GM23338 (cell line): ENCODE data around the gene NUP42. TPM values are rescaled to one million over a fixed set of nuclear protein-coding genes. Genes with fewer than 3 reads are reported as not detected.

ENCODE experiments used
- ATAC-seq: fragments of 200-7000 bp; cut with Tn5 transposase; 3 replicates; pipeline ENCODE4 v1.9.1; 2020
- DNase-seq: peaks from one replicate; pipeline ENCODE4 v3.0.0-alpha.2; 2015; ENCODE audit warnings: low spot score
- H2AFZ ChIP-seq: fragments of 200-600 bp; sonication (generic); 2 replicates; pipeline ENCODE4 v1.8.0; 2016; ENCODE audit warnings: antibody characterized with exemption, mild to moderate bottlenecking, moderate library complexity
- H3F3A ChIP-seq: fragments of 200-600 bp; sonication (generic); replicated peaks from 2 replicates; pipeline ENCODE4 v1.8.0; 2017; ENCODE audit warnings: antibody characterized with exemption, mixed run types, low read depth
- H3K27ac ChIP-seq: fragments of 200-600 bp; sonication (generic); 2 replicates; pipeline ENCODE4 v1.6.1; 2016; ENCODE audit warnings: low read depth
- H3K27me3 ChIP-seq: fragments of 200-600 bp; sonication (generic); 2 replicates; pipeline ENCODE4 v1.8.0; 2016; ENCODE audit warnings: mild to moderate bottlenecking, mixed run types, moderate library complexity; ENCODE audit not compliant: insufficient read depth
- H3K36me3 ChIP-seq: fragments of 200-600 bp; sonication (generic); 2 replicates; pipeline ENCODE4 v1.8.0; 2016; ENCODE audit warnings: mild to moderate bottlenecking; ENCODE audit not compliant: insufficient read depth
- H3K4me1 ChIP-seq: fragments of 200-600 bp; sonication (generic); 2 replicates; pipeline ENCODE4 v1.8.0; 2016; ENCODE audit warnings: mild to moderate bottlenecking, moderate library complexity; ENCODE audit not compliant: insufficient read depth
- H3K4me2 ChIP-seq: fragments of 200-600 bp; sonication (generic); 2 replicates; pipeline ENCODE4 v1.7.1; 2017; ENCODE audit warnings: mixed run types
- H3K4me3 ChIP-seq: fragments of 200-600 bp; sonication (generic); 2 replicates; pipeline ENCODE4 v1.6.1; 2016; ENCODE audit warnings: mixed run types
- H3K79me2 ChIP-seq: fragments of 200-600 bp; sonication (generic); replicated peaks from 2 replicates; pipeline ENCODE4 v1.8.0; 2017; ENCODE audit warnings: mild to moderate bottlenecking; ENCODE audit not compliant: insufficient read depth
- H3K9me2 ChIP-seq: fragments of 200-600 bp; sonication (generic); 2 replicates; pipeline ENCODE4 v1.8.0; 2017; ENCODE audit not compliant: insufficient read depth
- H4K20me1 ChIP-seq: fragments of 200-600 bp; sonication (generic); replicated peaks from 2 replicates; pipeline ENCODE4 v1.8.0; 2017; ENCODE audit warnings: mild to moderate bottlenecking; ENCODE audit not compliant: insufficient read depth
- H3K27ac Mint-ChIP-seq: 2 replicates; pipeline ENCODE4 v1.8.0; 2020; ENCODE audit warnings: inconsistent platforms, mild to moderate bottlenecking, moderate library complexity, mixed read lengths
- H3K27me3 Mint-ChIP-seq: 3 replicates; pipeline ENCODE4 v1.8.0; 2022; ENCODE audit warnings: low read depth, mild to moderate bottlenecking, moderate library complexity, mixed read lengths, inconsistent platforms; ENCODE audit not compliant: insufficient read depth, poor library complexity
- H3K36me3 Mint-ChIP-seq: 3 replicates; pipeline ENCODE4 v1.8.0; 2021; ENCODE audit warnings: low read depth, mild to moderate bottlenecking, inconsistent platforms, moderate library complexity, mixed read lengths
- H3K4me1 Mint-ChIP-seq: 3 replicates; pipeline ENCODE4 v1.8.0; 2020; ENCODE audit warnings: mild to moderate bottlenecking, inconsistent platforms, mixed read lengths
- H3K4me3 Mint-ChIP-seq: 3 replicates; pipeline ENCODE4 v1.8.0; 2021; ENCODE audit warnings: moderate library complexity, mild to moderate bottlenecking, inconsistent platforms, mixed read lengths
- H3K9me3 Mint-ChIP-seq: 3 replicates; pipeline ENCODE4 v1.8.0; 2020; ENCODE audit warnings: moderate library complexity, mild to moderate bottlenecking, inconsistent platforms, mixed read lengths
- CREB1 ChIP-seq: fragments of 250-450 bp; sonication (Bioruptor Pico); IDR thresholded peaks from 2 replicates; pipeline ENCODE4 v1.5.0; 2020; ENCODE audit warnings: low read depth, mild to moderate bottlenecking, moderate library complexity
- CTCF ChIP-seq, 2 experiments: fragments of 200-600 bp in 1 of 2; sonication (generic) in 1 of 2; conservative IDR thresholded peaks; 2 replicates each; pipeline versions ENCODE4 v1.5.1 to v1.6.1; 2016 to 2017; ENCODE audit warnings: antibody characterized with exemption in 2 of 2, low read depth in 2 of 2, mild to moderate bottlenecking in 2 of 2, moderate library complexity in 1 of 2
- ETS1 ChIP-seq: IDR thresholded peaks from 2 replicates; pipeline ENCODE4 v1.6.1; 2016; ENCODE audit warnings: antibody characterized with exemption
- EZH2 ChIP-seq: fragments of 200-600 bp; sonication (generic); IDR thresholded peaks from one replicate; pipeline ENCODE4 v1.8.0; 2017; ENCODE audit warnings: antibody characterized with exemption, mild to moderate bottlenecking, low read depth; ENCODE audit not compliant: unreplicated experiment
- EZH2phosphoT487 ChIP-seq: fragments of 200-600 bp; sonication (generic); IDR thresholded peaks from one replicate; pipeline ENCODE4 v1.8.1; 2018; ENCODE audit warnings: antibody characterized with exemption; ENCODE audit not compliant: unreplicated experiment
- JUNB ChIP-seq: IDR thresholded peaks from one replicate; pipeline ENCODE4 v1.6.1; 2016; ENCODE audit warnings: antibody characterized with exemption; ENCODE audit not compliant: unreplicated experiment
- NANOG ChIP-seq: IDR thresholded peaks from 2 replicates; pipeline ENCODE4 v1.6.1; 2016; ENCODE audit warnings: antibody characterized with exemption, borderline replicate concordance
- POLR2AphosphoS5 ChIP-seq: IDR thresholded peaks from 2 replicates; pipeline ENCODE4 v1.6.1; 2016; ENCODE audit warnings: antibody characterized with exemption, low read depth
- REST ChIP-seq: IDR thresholded peaks from one replicate; pipeline ENCODE4 v1.6.1; 2018; ENCODE audit warnings: antibody characterized with exemption; ENCODE audit not compliant: unreplicated experiment
- STAT1 ChIP-seq: IDR thresholded peaks from one replicate; pipeline ENCODE4 v1.6.1; 2016; ENCODE audit warnings: antibody characterized with exemption; ENCODE audit not compliant: unreplicated experiment
- ZNF114 ChIP-seq: fragments of 250-450 bp; sonication (Bioruptor Pico); IDR thresholded peaks from 2 replicates; pipeline ENCODE4 v1.5.0; 2020; ENCODE audit warnings: mild to moderate bottlenecking, moderate library complexity
- ZNF331 ChIP-seq: fragments of 250-450 bp; sonication (Bioruptor Pico); IDR thresholded peaks from 2 replicates; pipeline ENCODE4 v1.5.0; 2020; ENCODE audit warnings: low read depth, mild to moderate bottlenecking, moderate library complexity
- ZNF462 ChIP-seq: fragments of 250-450 bp; sonication (Bioruptor Pico); IDR thresholded peaks from 2 replicates; pipeline ENCODE4 v1.5.0; 2020; ENCODE audit warnings: mild to moderate bottlenecking, moderate library complexity
- polyA plus RNA-seq: library from polyadenylated mRNA; unstranded; fragments of >200 nt; fragmentation: Nextera tagmentation; extraction: Ambion mirVana; gene quantifications from 2 replicates; pipeline ENCODE4 v1.2.1, GENCODE V29; 2016
- total RNA-seq: library from RNA; depleted of rRNA; stranded (reverse); fragments of >200 nt; shearing (Covaris generic); gene quantifications from 2 replicates; pipeline ENCODE4 v1.2.3, GENCODE V29; 2014

The NUP42 gene
- total and polyA plus RNA-seq, 2 experiments from 2014 or later = 39.1 to 42.7 TPM

- Histone ChIP-seq H3K4me3 (no peak overlapping the region), H4K20me1 (no peaks in the 10 kb centered on the region; the same call in 1 of the 2 replicates), H3K27ac (no peak overlapping the region), H3K4me2 (no peak overlapping the region), H3K79me2 (peaks cover 7% of the 10 kb centered on the region; the same call in 1 of the 2 replicates), H2AFZ (no peak overlapping the region), H3K9me2 (no peaks in the 10 kb centered on the region), H3K4me1 (no peaks in the 10 kb centered on the region), H3K36me3 (no peaks in the 10 kb centered on the region; the same call in 1 of the 2 replicates), H3F3A (no peaks in the 10 kb centered on the region), H3K27me3 (no peaks in the 10 kb centered on the region)
- peaks cover 15% of the 10 kb centered on the region for H3K4me1 Mint-ChIP-seq
- ATAC-seq (no peak), DNase-seq (no peak)
- peaks cover 4% of the 10 kb centered on the region; the same call in 1 of the 3 replicates for H3K9me3 Mint-ChIP-seq
- TF ChIP-seq CTCF (conservative IDR thresholded peaks at IDR 0.05; ENCODE audit: low read depth in 2 of 2) (no peak), EZH2phosphoT487 (no peak), NANOG (no peak), POLR2AphosphoS5 (no peak), ZNF462 (no peak), REST (no peak), EZH2 (no peak), STAT1 (no peak), ETS1 (no peak), CREB1 (CRISPR knock-in tag) (no peak), ZNF331 (CRISPR knock-in tag) (no peak), ZNF114 (CRISPR knock-in tag) (no peak), JUNB (no peak)
- peaks cover 23% of the 10 kb centered on the region for H3K36me3 Mint-ChIP-seq
- no peak overlapping the region for H3K4me3 Mint-ChIP-seq
- peaks cover 2% of the 10 kb centered on the region for H3K27me3 Mint-ChIP-seq
- H3K27ac Mint-ChIP-seq = peak overlapping the region; percentile 17; the same call in 1 of the 2 replicates
Measured at GRCh38 chr7:23136216-23136615, 45.6 kb upstream of the NUP42 start.
